SK-N-MC (cell line): ENCODE measurements around the gene TYR.
"Not testable (repeated sequence)": the region's sequence is repeated elsewhere in the genome, so short reads cannot be mapped to it uniquely, and the experiment has no call there.

Experiments
- DNase-seq: peaks from one replicate; pipeline ENCODE4 v3.0.0-alpha.2; 2011; ENCODE audit warnings: low read depth, low spot score
- H3K27ac ChIP-seq: fragments of 200-600 bp; sonication (generic); 2 replicates; pipeline ENCODE4 v1.5.1; 2016; ENCODE audit warnings: mixed run types
- H3K36me3 ChIP-seq: fragments of 200-600 bp; sonication (generic); 2 replicates; pipeline ENCODE4 v1.6.1; 2017; ENCODE audit warnings: antibody characterized with exemption, low read length, mixed read lengths; ENCODE audit not compliant: insufficient read depth
- H3K4me3 ChIP-seq: fragments of 200-600 bp; sonication (generic); 2 replicates; pipeline ENCODE4 v1.5.1; 2016
- H3K9ac ChIP-seq: fragments of 200-600 bp; sonication (generic); 2 replicates; pipeline ENCODE4 v1.8.0; 2017; ENCODE audit warnings: mixed run types, mixed read lengths; ENCODE audit not compliant: insufficient read length
- H3K9me3 ChIP-seq: fragments of 200-600 bp; sonication (generic); 2 replicates; pipeline ENCODE4 v1.6.1; 2017; ENCODE audit warnings: low read depth, mild to moderate bottlenecking, antibody characterized with exemption, low read length, moderate library complexity, mixed read lengths
- EZH2 ChIP-seq: fragments of 200-600 bp; sonication (generic); IDR thresholded peaks from one replicate; pipeline ENCODE4 v1.6.1; 2017; ENCODE audit warnings: antibody characterized with exemption
- FOXP2 ChIP-seq: optimal IDR thresholded peaks from 2 replicates; pipeline ENCODE3; 2011; ENCODE audit warnings: mild to moderate bottlenecking, moderate library complexity; ENCODE audit not compliant: insufficient read depth; ENCODE audit errors: extremely low read length, control extremely low read depth
- POLR2AphosphoS5 ChIP-seq: IDR thresholded peaks from 2 replicates; pipeline ENCODE4 v1.6.1; 2012; ENCODE audit warnings: mild to moderate bottlenecking, low read depth, low read length, borderline replicate concordance

The TYR gene

DNA sequence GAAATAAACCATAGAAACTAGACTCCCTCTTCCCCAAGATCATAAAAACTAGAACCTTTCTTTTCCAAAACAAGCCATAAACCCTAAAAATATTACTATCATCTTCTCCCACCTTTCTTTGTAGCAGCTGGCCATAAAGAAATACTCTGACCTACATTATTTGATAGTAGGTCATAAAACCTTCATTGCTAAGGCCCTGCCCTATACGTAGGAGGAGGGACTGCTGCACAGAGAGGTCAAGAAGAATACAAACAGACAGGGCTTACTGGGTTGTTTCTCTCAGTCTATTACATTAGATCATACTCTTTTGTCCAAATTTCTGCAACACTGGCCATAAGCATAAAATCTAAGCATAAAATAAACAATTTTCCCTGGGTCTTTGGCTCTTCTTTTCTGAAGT lies 101.5 kb downstream of the TYR start:
- no peak overlapping the region for H3K9ac ChIP-seq
- H3K4me3 ChIP-seq = no peak overlapping the region
- DNase-seq = no peak
- TF ChIP-seq FOXP2 = no peak
- no peak for TF ChIP-seq POLR2AphosphoS5
- no peak for TF ChIP-seq EZH2
- no peaks in the 10 kb centered on the region for H3K9me3 ChIP-seq
- H3K36me3 ChIP-seq = no peaks in the 10 kb centered on the region
- no peak overlapping the region for H3K27ac ChIP-seq

DNA sequence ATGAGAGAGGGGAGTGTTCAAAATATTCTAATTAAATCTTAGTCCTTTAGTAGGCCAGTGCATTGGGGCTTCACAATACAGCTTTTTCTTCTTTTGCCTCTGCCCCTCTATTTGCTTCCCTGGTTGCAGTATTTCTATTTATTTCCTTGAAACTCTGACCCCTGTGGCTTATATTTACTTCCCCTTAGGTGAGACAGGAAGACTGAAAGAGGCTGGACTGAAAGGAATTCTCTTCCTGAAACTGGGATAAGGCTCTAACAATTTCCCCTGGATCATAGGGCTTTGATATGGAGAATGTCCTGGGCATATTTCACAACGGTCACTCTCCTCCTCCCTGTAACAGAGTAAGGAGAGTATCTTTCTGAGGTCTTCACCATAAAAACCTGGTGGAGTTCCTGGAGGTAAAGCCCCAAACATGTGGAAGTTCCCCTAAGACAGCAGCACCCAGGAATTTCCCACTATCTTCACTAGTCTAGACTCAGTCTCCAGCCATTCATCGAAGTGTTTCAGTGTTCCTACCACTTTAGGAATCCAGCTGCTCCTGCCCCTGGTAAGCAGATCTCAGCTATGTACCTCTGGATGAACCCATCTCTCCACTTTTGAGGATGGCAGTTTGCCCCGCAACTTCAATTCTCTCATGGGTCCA lies 103.5 kb downstream of the TYR start:
- H3K36me3 ChIP-seq, DNase-seq, H3K4me3 ChIP-seq, H3K9ac ChIP-seq, H3K9me3 ChIP-seq, H3K27ac ChIP-seq: not testable (repeated sequence)

GRCh38 chr11:89286601-89287000 lies 108.9 kb downstream of the TYR start:
- H3K27ac ChIP-seq, H3K9ac ChIP-seq, H3K4me3 ChIP-seq, H3K36me3 ChIP-seq, DNase-seq, H3K9me3 ChIP-seq: not testable (repeated sequence)

GRCh38 chr11:89288004-89288403 lies 110.3 kb downstream of the TYR start:
- not testable (repeated sequence) for H3K4me3 ChIP-seq, H3K27ac ChIP-seq, H3K36me3 ChIP-seq, H3K9ac ChIP-seq, H3K9me3 ChIP-seq, DNase-seq

DNA sequence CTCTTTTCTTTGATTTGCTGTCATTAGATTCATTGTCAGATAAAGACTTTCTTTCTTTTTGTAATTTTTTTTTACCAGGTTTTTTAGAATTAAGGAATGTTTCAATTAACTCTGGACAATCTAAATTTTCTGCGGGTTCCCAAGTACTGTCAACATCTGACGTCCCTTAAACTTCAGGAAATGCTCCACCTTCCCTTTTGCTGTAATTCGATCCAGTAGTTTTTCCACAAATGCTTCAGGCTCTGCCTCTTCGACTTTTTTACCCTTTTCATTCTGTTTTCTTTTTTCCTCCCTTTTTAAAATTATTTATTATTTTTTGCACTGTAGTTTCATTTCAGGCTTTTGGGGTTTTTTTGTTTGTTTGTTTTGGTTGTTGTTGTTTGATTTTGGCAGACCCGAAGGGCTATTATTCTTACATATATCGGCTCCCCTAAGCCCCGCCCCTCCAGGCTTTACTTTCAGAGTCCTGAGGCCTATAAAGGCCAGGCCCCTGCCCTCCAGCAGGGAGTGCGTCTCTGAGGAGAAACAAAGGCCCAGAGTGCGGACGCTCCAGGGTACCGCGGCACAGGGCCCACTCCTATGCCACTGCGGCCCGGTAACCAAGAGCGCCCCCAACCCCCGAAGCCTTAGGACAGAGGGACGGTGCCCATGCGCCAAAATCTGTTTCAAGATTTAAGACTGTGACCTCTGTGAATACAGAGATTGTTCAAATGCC lies 116.4 kb downstream of the TYR start:
- H3K36me3 ChIP-seq = no peaks in the 10 kb centered on the region
- H3K9me3 ChIP-seq = no peaks in the 10 kb centered on the region
- DNase-seq = no peak
- no peak overlapping the region for H3K4me3 ChIP-seq
- TF ChIP-seq POLR2AphosphoS5 (no peak), EZH2 (no peak), FOXP2 (no peak)
- no peak overlapping the region for H3K9ac ChIP-seq
- H3K27ac ChIP-seq = no peak overlapping the region

DNA sequence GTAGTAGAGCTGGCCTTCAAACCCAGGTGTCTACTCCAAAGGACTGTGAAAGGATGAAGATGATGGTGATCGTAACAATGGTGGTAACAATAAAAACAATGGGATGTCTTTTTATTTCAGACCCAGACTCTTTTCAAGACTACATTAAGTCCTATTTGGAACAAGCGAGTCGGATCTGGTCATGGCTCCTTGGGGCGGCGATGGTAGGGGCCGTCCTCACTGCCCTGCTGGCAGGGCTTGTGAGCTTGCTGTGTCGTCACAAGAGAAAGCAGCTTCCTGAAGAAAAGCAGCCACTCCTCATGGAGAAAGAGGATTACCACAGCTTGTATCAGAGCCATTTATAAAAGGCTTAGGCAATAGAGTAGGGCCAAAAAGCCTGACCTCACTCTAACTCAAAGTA lies 117.3 kb downstream of the TYR start:
- not testable (repeated sequence) for H3K36me3 ChIP-seq, DNase-seq

GRCh38 chr11:89303029-89303428 lies 125.4 kb downstream of the TYR start:
- DNase-seq, H3K27ac ChIP-seq, H3K9me3 ChIP-seq, H3K4me3 ChIP-seq, H3K36me3 ChIP-seq, H3K9ac ChIP-seq: not testable (repeated sequence)

More for the DNA sequence above, 117.3 kb downstream of the TYR start:
- not testable (repeated sequence) for H3K27ac ChIP-seq, H3K4me3 ChIP-seq, H3K9me3 ChIP-seq, H3K9ac ChIP-seq

- H3K27ac ChIP-seq, H3K36me3 ChIP-seq, H3K9me3 ChIP-seq, DNase-seq, H3K9ac ChIP-seq, H3K4me3 ChIP-seq: not testable (repeated sequence)
Measured at GRCh38 chr11:89308272-89308671, 130.6 kb downstream of the TYR start.

DNA sequence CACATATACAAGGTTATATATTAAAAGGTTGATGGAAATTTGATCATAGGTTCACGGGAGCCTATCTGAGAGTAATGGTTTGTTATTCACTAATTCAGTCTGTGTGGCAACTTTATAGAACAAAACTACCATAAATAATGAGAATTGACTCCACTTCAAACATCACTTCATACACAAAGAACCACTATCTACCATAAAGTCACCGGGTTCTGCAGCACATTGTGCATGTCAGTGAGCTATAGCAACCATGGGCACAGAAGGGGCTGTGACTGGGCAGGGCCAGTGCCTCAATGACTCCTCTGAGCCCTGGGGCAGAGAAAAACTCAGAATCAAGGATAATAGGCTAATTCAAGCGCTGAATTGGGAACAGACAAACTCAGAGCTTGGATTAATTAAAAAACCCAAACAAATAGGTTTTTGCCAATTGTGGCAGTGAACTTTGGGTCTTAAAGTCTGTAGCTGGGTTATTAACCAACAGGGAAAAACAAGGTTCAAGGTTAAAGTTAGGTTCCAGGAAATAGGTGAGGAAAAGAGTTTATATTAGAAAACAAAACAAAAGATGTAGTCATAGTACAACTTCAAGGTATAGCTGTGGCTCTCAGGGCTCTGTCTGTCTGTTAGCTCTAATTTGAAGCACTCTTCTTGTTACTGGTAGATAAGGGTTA lies 131.8 kb downstream of the TYR start:
- not testable (repeated sequence) for DNase-seq, H3K27ac ChIP-seq, H3K9me3 ChIP-seq, H3K36me3 ChIP-seq, H3K9ac ChIP-seq, H3K4me3 ChIP-seq

- H3K9me3 ChIP-seq, H3K27ac ChIP-seq, H3K36me3 ChIP-seq, H3K4me3 ChIP-seq, H3K9ac ChIP-seq, DNase-seq: not testable (repeated sequence)
Measured at GRCh38 chr11:89310607-89311006, 132.9 kb downstream of the TYR start.
